GM21526 (cell line): ENCODE measurements around the gene XXYLT1.
"Not testable (repeated sequence)": the region's sequence is repeated elsewhere in the genome, so short reads cannot be mapped to it uniquely, and the experiment has no call there.

Source experiments
- ATAC-seq: cut with Tn5 transposase; IDR thresholded peaks from one replicate; pipeline ENCODE4 v1.9.1; 2021; ENCODE audit warnings: moderate library complexity; ENCODE audit not compliant: unreplicated experiment, low FRiP score

XXYLT1 gene

GRCh38 chr3:195118671-195119070, 152.3 kb downstream of the XXYLT1 start:
- no peak for ATAC-seq

- ATAC-seq = no peak
Observed at GRCh38 chr3:195117978-195118581, 152.9 kb downstream of the XXYLT1 start.

GRCh38 chr3:195116407-195117185, 154.4 kb downstream of the XXYLT1 start:
- ATAC-seq = no peak

GRCh38 chr3:195115600-195116406, 155.2 kb downstream of the XXYLT1 start:
- no peak for ATAC-seq

- no peak for ATAC-seq
Observed at GRCh38 chr3:195114786-195115599, 156.0 kb downstream of the XXYLT1 start.

GRCh38 chr3:195113536-195114425, 157.2 kb downstream of the XXYLT1 start:
- no peak for ATAC-seq

GRCh38 chr3:195113048-195113447, 157.9 kb downstream of the XXYLT1 start:
- no peak for ATAC-seq

- ATAC-seq = no peak
Observed at GRCh38 chr3:195112361-195112791, 158.6 kb downstream of the XXYLT1 start.

- ATAC-seq = no peak
Observed at GRCh38 chr3:195111766-195112165, 159.2 kb downstream of the XXYLT1 start.

GRCh38 chr3:195111319-195111705, 159.6 kb downstream of the XXYLT1 start:
- no peak for ATAC-seq

- ATAC-seq = no peak
Observed at GRCh38 chr3:195110647-195111318, 160.2 kb downstream of the XXYLT1 start.

- no peak for ATAC-seq
Observed at GRCh38 chr3:195109098-195109657, 161.8 kb downstream of the XXYLT1 start.

GRCh38 chr3:195107593-195107992, 163.4 kb downstream of the XXYLT1 start:
- ATAC-seq = no peak

- not testable (repeated sequence) for ATAC-seq
Observed at GRCh38 chr3:195107031-195107430, 163.9 kb downstream of the XXYLT1 start.

GRCh38 chr3:195106418-195106906, 164.5 kb downstream of the XXYLT1 start:
- ATAC-seq = peak; percentile 66

- no peak for ATAC-seq
Observed at GRCh38 chr3:195105841-195106417, 165.0 kb downstream of the XXYLT1 start.

- no peak for ATAC-seq
Observed at GRCh38 chr3:195105389-195105788, 165.6 kb downstream of the XXYLT1 start.

- ATAC-seq = no peak
Observed at GRCh38 chr3:195104340-195104739, 166.6 kb downstream of the XXYLT1 start.
